H1 (cell line): ENCODE results near the gene ZRANB1.

Source experiments
- ATF3 ChIP-seq: IDR thresholded peaks from 2 replicates; pipeline ENCODE4 v1.6.1; 2011; ENCODE audit warnings: low read depth, mild to moderate bottlenecking, low read length; ENCODE audit not compliant: insufficient read depth
- CEBPB ChIP-seq: IDR thresholded peaks from 2 replicates; pipeline ENCODE4 v1.6.1; 2012; ENCODE audit warnings: low read depth, low read length
- CTCF ChIP-seq, 3 experiments: IDR thresholded peaks; 1 replicate in 2 of 3; 2 replicates in 1 of 3; pipeline versions ENCODE4 v1.5.1 to v1.6.1; 2011; ENCODE audit warnings: low read length in 3 of 3, mild to moderate bottlenecking in 3 of 3, inconsistent platforms in 2 of 3, low read depth in 1 of 3, moderate library complexity in 1 of 3; ENCODE audit not compliant: insufficient read depth in 1 of 3; ENCODE audit errors: control extremely low read depth in 1 of 3
- EP300 ChIP-seq, 2 experiments: IDR thresholded peaks; 1 replicate in 1 of 2; 2 replicates in 1 of 2; pipeline ENCODE4 v1.6.1; 2011 to 2012; ENCODE audit warnings: low read depth in 2 of 2, low read length in 2 of 2, mild to moderate bottlenecking in 2 of 2, borderline replicate concordance in 1 of 2, inconsistent platforms in 1 of 2, moderate library complexity in 1 of 2
- MAX ChIP-seq: IDR thresholded peaks from 2 replicates; pipeline ENCODE4 v1.6.1; 2012; ENCODE audit warnings: inconsistent platforms
- POLR2A ChIP-seq, 2 experiments: IDR thresholded peaks; 1 replicate in 1 of 2; 2 replicates in 1 of 2; pipeline ENCODE4 v1.6.1; 2011; ENCODE audit warnings: low read depth in 2 of 2, low read length in 2 of 2, mild to moderate bottlenecking in 2 of 2; ENCODE audit errors: control extremely low read depth in 1 of 2
- POLR2AphosphoS5 ChIP-seq: IDR thresholded peaks from 2 replicates; pipeline ENCODE4 v1.6.1; 2011; ENCODE audit warnings: low read depth, low read length
- SIN3A ChIP-seq, 2 experiments: IDR thresholded peaks in 1 of 2; conservative IDR thresholded peaks in 1 of 2; 2 replicates each; pipeline ENCODE4 v1.6.1; 2011 to 2012; ENCODE audit warnings: low read length in 2 of 2, improper control_type of control experiment in 1 of 2, low read depth in 1 of 2, mild to moderate bottlenecking in 1 of 2

GRCh38 chr10:124977648-124978375 is 35.9 kb downstream of the ZRANB1 start:
- no peak for TF ChIP-seq ATF3
- TF ChIP-seq MAX, result no peak
- TF ChIP-seq CEBPB, result no peak
- no peak for TF ChIP-seq CTCF (IDR thresholded peaks at IDR 0.05; ENCODE audit: control extremely low read depth in 1 of 3, insufficient read depth in 1 of 3, low read depth in 1 of 3, low read length in 3 of 3)
- TF ChIP-seq EP300 (IDR thresholded peaks at IDR 0.05; ENCODE audit: borderline replicate concordance in 1 of 2, low read depth in 2 of 2, low read length in 2 of 2), result no peak
- TF ChIP-seq SIN3A (conservative IDR thresholded peaks at IDR 0.05 in 1 of 2, IDR thresholded peaks at IDR 0.05 in 1 of 2; ENCODE audit: low read depth in 1 of 2, low read length in 2 of 2), result no peak
- TF ChIP-seq POLR2AphosphoS5, result no peak
- TF ChIP-seq POLR2A (IDR thresholded peaks at IDR 0.05; ENCODE audit: control extremely low read depth in 1 of 2, low read depth in 2 of 2, low read length in 2 of 2), result no peak
